ENCODE measurements around the gene TAF10.

Gene TAF10

DNA sequence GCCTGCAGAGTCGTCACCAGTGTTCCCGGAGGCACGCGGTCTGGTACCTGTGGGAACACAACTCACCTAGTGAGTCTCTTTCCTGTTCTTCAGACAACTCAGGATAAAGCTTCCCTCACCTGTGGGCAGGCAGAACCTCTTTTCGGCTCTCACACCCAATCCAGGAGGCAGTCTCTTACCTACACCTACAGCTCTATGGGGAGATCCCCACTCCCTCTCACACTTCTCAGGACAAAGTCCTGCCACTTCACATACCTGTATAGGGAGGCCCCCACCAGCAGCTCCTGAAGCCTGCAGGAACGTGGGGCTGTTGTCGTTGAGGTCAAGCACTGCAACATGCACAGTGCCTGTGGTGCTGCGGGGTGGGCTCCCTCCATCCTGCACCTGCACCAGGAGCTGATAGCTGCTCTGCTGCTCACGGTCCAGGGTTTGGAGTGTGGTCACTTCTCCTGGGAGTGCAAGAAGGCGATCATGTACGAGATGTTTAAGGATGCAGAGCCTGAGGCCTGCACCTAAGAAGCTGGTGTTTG is 19.4 kb upstream of the TAF10 start:
- no peak for TF ChIP-seq EZH2 (IDR thresholded peaks at IDR 0.05)
- TF ChIP-seq FOXP2 (optimal IDR thresholded peaks at IDR 0.05; ENCODE audit: control extremely low read depth, extremely low read length, insufficient read depth) = no peak
- no peak for TF ChIP-seq POLR2AphosphoS5 (IDR thresholded peaks at IDR 0.05; ENCODE audit: borderline replicate concordance, low read depth, low read length)
- no peak overlapping the region for H3K9ac ChIP-seq (ENCODE audit: insufficient read length)
- DNase-seq (ENCODE audit: low read depth, low spot score) = no peak
- no peak overlapping the region for H3K27ac ChIP-seq
- H3K4me3 ChIP-seq = no peak overlapping the region
- no peaks in the 10 kb centered on the region for H3K9me3 ChIP-seq (ENCODE audit: low read depth, low read length)
- H3K36me3 ChIP-seq (ENCODE audit: insufficient read depth, low read length) = peaks cover 85% of the 10 kb centered on the region

DNA sequence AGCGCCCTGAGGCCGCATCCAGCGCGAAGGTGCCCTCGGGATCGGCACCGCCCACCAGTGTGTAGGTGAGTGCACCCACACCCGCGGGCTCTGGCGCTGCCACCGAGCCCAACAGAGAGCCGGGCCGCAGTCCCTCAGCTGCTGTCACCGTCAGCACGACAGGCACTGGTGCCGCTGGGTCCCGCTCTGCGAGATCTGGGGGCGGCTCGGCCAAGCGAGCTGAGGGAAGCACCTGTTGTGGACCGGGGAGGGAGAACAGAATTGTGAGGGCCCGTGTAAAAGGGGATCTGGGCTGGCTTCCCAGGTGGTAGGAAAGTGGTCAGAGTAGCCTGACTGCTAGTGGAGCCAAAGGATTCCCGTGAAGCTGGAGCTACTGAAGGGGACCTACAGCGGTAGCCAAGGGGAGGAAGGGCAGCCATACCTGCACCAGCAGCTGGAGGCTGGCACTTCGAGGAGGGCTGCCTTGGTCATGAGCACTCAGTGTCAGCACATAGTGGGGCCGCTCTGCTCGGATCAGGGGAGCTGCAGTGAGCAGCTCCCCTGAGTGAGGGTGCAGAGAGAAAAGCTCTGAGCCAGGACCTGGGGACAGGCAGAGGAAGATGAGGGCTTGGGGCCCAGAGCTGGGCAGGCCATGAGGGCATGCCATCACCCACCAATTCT is 18.7 kb upstream of the TAF10 start:
- no peaks in the 10 kb centered on the region for H3K9me3 ChIP-seq (ENCODE audit: low read depth, low read length)
- H3K27ac ChIP-seq = no peak overlapping the region
- H3K4me3 ChIP-seq = no peak overlapping the region
- no peak overlapping the region for H3K9ac ChIP-seq (ENCODE audit: insufficient read length)
- no peak for TF ChIP-seq POLR2AphosphoS5 (IDR thresholded peaks at IDR 0.05; ENCODE audit: borderline replicate concordance, low read depth, low read length)
- TF ChIP-seq FOXP2 (optimal IDR thresholded peaks at IDR 0.05; ENCODE audit: control extremely low read depth, extremely low read length, insufficient read depth) = no peak
- TF ChIP-seq EZH2 (IDR thresholded peaks at IDR 0.05) = no peak
- DNase-seq (ENCODE audit: low read depth, low spot score) = no peak
- H3K36me3 ChIP-seq (ENCODE audit: insufficient read depth, low read length) = peaks cover 89% of the 10 kb centered on the region

GRCh38 chr11:6629892-6630631 is 18.0 kb upstream of the TAF10 start:
- no peak for DNase-seq (ENCODE audit: low read depth, low spot score)
- Histone ChIP-seq H3K4me3 (no peak overlapping the region), H3K9ac (ENCODE audit: insufficient read length) (no peak overlapping the region), H3K9me3 (ENCODE audit: low read depth, low read length) (no peaks in the 10 kb centered on the region), H3K36me3 (ENCODE audit: insufficient read depth, low read length) (peaks cover 93% of the 10 kb centered on the region), H3K27ac (no peak overlapping the region)
- TF ChIP-seq POLR2AphosphoS5 (IDR thresholded peaks at IDR 0.05; ENCODE audit: borderline replicate concordance, low read depth, low read length) (no peak), FOXP2 (optimal IDR thresholded peaks at IDR 0.05; ENCODE audit: control extremely low read depth, extremely low read length, insufficient read depth) (no peak), EZH2 (IDR thresholded peaks at IDR 0.05) (no peak)

DNA sequence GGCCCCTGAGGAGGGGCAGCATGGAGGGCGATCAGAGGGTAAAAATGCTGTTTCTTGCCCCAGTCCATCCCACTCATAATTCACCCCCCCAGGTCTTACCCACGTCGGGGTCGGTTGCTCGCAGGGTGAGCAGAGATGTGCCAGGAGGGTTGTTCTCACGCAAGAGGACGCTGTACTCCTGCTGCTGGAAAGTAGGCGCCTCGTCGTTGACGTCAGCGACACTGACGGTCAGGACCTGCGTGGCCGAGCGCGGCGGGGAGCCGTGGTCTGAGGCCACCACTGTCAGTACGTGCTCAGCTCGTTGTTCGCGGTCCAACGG is 17.5 kb upstream of the TAF10 start:
- H3K4me3 ChIP-seq = no peak overlapping the region
- H3K36me3 ChIP-seq (ENCODE audit: insufficient read depth, low read length) = peaks cover 95% of the 10 kb centered on the region
- no peak for DNase-seq (ENCODE audit: low read depth, low spot score)
- no peak for TF ChIP-seq POLR2AphosphoS5 (IDR thresholded peaks at IDR 0.05; ENCODE audit: borderline replicate concordance, low read depth, low read length)
- TF ChIP-seq FOXP2 (optimal IDR thresholded peaks at IDR 0.05; ENCODE audit: control extremely low read depth, extremely low read length, insufficient read depth) = no peak
- no peak for TF ChIP-seq EZH2 (IDR thresholded peaks at IDR 0.05)
- no peaks in the 10 kb centered on the region for H3K9me3 ChIP-seq (ENCODE audit: low read depth, low read length)
- H3K27ac ChIP-seq = no peak overlapping the region
- no peak overlapping the region for H3K9ac ChIP-seq (ENCODE audit: insufficient read length)

DNA sequence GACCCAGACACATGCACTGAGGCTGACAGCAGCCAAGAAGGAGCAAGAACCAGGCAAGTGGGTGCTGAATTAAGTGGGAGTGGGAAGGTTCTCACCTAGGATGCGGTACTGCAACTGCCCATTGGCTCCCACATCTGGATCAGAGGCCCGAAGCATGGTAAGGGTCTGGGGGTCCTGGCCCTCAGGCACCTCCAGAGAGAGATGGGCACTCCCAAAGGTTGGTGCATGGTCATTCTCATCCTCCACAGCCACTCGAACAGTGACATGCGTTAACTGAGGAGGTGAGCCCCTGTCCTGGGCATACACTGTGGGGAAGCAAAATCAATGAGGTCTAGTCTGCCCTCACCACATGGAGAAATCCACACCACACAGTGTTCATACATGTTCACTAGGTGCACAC is 16.5 kb upstream of the TAF10 start:
- TF ChIP-seq POLR2AphosphoS5 (IDR thresholded peaks at IDR 0.05; ENCODE audit: borderline replicate concordance, low read depth, low read length) (no peak), EZH2 (IDR thresholded peaks at IDR 0.05) (no peak), FOXP2 (optimal IDR thresholded peaks at IDR 0.05; ENCODE audit: control extremely low read depth, extremely low read length, insufficient read depth) (no peak)
- Histone ChIP-seq H3K36me3 (ENCODE audit: insufficient read depth, low read length) (peaks cover 93% of the 10 kb centered on the region), H3K9me3 (ENCODE audit: low read depth, low read length) (no peaks in the 10 kb centered on the region), H3K9ac (ENCODE audit: insufficient read length) (no peak overlapping the region), H3K4me3 (no peak overlapping the region), H3K27ac (no peak overlapping the region)
- no peak for DNase-seq (ENCODE audit: low read depth, low spot score)

DNA sequence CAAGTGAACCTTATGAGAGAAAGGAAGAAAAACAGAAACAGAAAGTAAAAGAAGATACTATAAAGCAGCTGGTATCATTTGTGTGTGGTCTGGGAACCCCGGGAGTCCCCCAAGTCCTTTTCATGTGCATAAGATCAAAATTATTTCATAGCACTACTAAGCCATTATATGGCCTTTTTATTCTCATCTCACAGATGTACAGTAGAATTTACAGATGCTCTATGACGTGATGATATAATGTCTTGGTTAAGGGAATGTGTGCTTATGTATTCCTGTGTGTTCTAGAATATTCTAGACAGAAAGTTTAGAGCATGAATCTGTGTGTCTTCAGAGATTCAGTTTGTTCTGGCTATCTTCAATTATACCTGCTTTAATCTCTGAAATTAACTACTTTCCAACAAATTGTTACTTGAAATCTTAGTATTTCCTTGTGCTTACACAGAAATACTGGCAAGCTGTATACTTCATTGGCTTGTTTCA is 15.8 kb upstream of the TAF10 start:
- Histone ChIP-seq H3K27ac (no peak overlapping the region), H3K9ac (ENCODE audit: insufficient read length) (no peak overlapping the region), H3K36me3 (ENCODE audit: insufficient read depth, low read length) (peaks cover 86% of the 10 kb centered on the region), H3K9me3 (ENCODE audit: low read depth, low read length) (no peaks in the 10 kb centered on the region), H3K4me3 (no peak overlapping the region)
- TF ChIP-seq FOXP2 (optimal IDR thresholded peaks at IDR 0.05; ENCODE audit: control extremely low read depth, extremely low read length, insufficient read depth) (no peak), POLR2AphosphoS5 (IDR thresholded peaks at IDR 0.05; ENCODE audit: borderline replicate concordance, low read depth, low read length) (no peak), EZH2 (IDR thresholded peaks at IDR 0.05) (no peak)
- no peak for DNase-seq (ENCODE audit: low read depth, low spot score)

DNA sequence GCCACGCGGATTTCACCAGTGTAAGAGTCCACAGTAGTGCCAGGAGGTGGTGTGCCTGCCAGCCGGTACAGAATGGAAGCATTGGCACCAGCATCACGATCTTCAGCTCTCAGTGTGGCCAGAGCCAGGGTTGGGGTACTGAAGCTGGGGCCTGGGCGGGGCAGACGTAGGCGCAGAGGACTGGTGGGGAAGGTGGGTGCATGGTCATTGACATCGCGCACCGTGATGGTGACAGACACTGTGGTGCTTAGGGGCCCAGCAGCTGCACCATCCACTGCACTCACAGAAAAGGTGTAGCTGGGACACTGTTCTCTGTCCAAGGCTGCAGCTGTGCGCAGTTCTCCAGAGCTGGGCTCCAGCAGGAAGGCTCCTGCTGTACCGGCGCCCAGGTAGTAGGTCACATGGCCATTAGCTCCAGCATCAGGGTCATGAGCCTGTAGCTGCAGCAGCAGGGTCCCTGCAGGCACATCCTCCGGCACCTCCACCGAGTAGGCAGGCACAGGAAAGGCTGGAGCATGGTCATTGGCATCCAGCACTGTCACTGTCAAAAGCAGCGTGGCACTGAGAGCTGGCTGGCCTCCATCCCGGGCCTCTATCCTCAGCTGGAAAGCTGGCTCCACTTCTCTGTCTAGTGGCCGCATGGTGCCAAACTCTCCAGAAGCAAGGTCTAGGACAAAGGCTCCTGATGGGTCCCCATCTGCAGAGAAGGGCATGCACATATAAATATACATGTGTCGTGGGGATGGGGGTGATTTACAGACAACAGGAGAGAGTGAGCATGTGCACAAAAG is 15.2 kb upstream of the TAF10 start:
- Histone ChIP-seq H3K9ac (ENCODE audit: insufficient read length) (no peak overlapping the region), H3K36me3 (ENCODE audit: insufficient read depth, low read length) (peaks cover 80% of the 10 kb centered on the region), H3K9me3 (ENCODE audit: low read depth, low read length) (no peaks in the 10 kb centered on the region), H3K27ac (no peak overlapping the region), H3K4me3 (no peak overlapping the region)
- TF ChIP-seq POLR2AphosphoS5 (IDR thresholded peaks at IDR 0.05; ENCODE audit: borderline replicate concordance, low read depth, low read length) (no peak), FOXP2 (optimal IDR thresholded peaks at IDR 0.05; ENCODE audit: control extremely low read depth, extremely low read length, insufficient read depth) (no peak), EZH2 (IDR thresholded peaks at IDR 0.05) (no peak)
- no peak for DNase-seq (ENCODE audit: low read depth, low spot score)

DNA sequence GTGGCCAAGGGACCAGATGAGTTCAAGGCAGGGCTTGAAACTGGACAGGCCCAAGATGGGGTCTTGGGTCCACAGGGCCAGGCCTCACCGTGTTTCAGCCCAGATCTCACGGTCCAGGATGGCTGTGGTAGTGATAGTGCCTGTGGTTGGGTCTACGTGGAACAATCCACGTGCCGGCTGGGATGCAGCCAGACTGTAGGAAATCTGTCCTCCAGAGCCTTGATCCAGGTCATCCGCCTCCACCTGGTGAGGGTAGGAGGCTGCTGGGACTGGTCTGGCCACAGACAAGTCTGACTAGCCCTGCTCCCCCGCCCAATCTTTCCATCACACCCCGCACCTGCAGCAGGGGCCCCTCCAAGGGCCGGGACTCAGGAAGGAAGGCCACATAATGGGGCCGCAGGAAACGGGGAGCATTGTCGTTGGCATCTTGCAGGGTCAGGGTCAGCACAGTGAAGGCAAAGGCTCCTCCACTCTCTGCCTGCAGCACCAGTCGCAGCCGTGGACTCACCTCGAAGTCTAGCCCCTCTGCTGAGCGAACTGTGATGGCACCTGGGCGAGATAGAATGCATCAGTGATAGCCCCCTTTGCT is 13.9 kb upstream of the TAF10 start:
- Histone ChIP-seq H3K4me3 (no peak overlapping the region), H3K36me3 (ENCODE audit: insufficient read depth, low read length) (peaks cover 67% of the 10 kb centered on the region)

More for the DNA sequence above, 13.9 kb upstream of the TAF10 start:
- no peak for TF ChIP-seq POLR2AphosphoS5 (IDR thresholded peaks at IDR 0.05; ENCODE audit: borderline replicate concordance, low read depth, low read length)
- Histone ChIP-seq H3K9ac (ENCODE audit: insufficient read length) (no peak overlapping the region), H3K9me3 (ENCODE audit: low read depth, low read length) (no peaks in the 10 kb centered on the region), H3K27ac (no peak overlapping the region)
- no peak for DNase-seq (ENCODE audit: low read depth, low spot score)
